Measurements from ENCODE around the gene SND1.

The SND1 gene

DNA sequence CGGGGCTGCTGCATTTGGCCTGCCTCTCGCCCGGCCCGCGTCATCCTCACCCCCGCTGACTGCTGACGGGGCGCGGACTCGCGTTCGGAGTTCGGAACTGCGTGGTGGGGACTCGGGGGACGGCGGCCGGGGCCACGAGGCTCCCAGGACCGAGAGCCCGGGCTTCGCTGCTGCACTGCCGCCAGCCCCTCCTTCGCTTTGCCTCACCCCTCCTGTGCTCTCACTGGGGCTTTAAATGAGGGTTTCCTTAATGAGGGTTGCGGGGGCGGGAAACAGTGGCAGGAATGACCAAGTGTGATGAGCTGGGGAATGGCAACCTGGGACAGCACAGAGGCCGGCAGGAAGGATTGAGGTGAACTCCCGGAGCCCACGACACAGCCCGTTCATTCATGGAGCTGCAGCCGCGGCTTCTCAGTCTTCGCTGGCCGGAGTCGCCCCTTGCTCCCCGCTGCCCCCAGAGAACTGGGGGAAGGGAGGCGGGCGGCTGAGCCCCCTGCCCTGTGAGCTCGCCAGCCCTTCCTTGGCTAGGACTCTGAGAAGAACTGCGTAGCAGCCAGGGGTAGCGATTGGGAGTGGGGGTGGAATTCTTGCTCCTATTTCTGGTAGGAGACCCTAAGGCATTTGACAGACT lies 380.7 kb downstream of the SND1 start:
- DNase-seq = no peak

DNA sequence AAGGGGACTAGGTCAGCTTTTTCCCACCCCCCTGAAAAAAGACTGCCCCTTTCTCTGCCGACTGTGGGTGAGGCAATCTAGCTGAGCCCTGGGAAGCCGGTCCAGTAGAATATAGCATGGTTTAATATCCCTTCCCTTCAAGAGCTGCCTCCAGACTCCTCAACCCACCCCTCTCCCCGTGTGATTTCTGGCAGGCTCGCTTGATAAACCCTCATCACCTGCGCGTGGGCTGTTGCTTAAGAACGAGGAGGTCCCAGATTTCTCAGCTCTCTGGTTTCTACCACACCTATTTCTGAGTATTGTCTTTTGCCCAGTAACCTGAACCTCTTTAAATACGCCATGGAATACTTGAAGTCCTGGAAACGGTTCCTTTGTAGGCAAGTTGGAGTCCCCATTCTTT lies 381.3 kb downstream of the SND1 start:
- no peak for DNase-seq

DNA sequence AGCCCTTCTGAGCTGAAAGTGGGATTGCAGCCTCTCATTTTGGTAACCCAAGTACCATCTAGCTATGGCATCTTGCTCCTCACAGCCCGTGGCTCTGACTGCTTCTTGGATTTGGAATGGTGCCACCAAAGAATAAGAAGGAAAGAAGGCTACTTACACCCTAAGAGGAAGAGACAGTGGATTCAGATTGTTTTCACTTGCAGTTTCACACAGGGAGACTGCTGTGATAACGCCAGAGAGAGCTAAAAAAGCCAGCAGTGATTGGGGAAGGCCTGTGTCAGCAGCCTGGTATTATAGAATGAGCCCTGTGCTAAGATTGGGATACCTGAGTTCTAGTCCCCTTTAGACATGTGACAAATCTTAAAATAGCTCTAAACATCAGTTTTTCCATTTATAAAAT lies 382.8 kb downstream of the SND1 start:
- no peak for DNase-seq

DNA sequence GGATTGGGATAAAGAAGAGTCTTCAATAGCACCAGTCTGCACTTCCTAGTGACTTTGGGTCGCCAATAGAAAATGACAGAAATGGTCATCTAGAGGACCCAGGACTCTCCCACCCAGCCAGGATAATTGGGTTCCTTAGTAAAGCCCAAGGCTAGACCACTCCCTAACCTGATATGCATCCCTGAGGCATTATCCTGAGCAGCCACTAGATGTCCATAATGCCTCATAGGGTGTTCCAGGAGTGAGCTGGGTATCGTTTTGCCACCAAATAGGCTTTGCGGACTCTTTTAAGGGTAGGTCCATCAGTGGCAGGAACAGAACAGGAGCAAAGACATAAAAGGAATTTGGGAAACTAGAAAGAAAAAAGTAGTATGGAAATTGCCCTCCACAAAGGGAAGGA lies 383.7 kb downstream of the SND1 start:
- no peak for DNase-seq

DNA sequence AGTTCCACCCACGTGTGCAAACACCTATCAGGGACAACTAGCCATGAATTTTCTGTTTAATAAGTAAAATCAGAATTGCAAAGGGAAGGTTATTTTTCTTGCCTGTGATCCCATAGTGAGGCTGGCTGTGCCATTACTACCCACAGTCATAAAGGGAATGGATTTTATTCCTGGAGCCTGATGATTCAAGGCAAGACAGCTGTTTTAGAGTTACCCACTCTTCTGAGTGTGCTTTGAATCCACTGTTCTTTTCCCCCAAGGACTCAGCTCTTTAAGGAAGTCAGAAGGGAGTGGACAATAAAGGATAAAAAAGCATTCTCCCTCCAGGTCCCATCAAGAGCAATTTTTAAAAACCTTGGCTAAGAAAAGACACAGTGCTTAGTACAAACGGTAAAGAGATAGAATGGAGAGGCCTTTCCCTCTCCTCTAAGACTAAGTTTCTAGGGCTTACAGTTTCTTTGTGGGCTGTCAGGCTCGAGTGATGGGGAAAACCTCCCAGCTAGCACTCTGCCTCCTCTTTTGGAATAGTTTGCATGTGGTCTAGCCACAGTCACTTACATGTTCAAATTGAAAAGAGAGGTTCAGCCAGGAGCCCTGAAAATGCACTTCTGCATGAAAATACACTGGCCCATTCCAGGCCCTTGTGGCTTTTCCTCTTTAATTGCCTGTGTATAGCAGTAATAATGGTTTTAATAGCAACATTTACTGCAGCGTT lies 384.4 kb downstream of the SND1 start:
- no peak for DNase-seq

DNA sequence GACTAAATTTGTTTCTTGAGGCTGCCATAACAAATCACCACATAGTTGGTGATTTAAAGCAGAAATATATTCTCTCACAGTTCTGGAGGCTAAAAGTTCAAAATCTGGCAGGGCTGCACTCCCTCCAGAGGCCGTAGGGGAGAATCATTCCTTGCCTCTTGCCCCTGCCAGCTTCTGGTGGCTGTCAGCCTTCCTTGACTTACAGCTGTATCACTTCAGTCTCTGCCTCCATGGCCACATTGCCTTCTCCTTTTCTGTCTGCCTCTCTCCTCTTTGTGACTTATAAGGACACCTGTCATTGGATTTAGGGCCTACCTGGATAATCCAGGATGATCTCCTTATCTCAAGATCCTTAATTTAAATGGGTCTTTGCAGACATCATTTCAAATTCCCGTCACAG lies 385.1 kb downstream of the SND1 start:
- DNase-seq = no peak

DNA sequence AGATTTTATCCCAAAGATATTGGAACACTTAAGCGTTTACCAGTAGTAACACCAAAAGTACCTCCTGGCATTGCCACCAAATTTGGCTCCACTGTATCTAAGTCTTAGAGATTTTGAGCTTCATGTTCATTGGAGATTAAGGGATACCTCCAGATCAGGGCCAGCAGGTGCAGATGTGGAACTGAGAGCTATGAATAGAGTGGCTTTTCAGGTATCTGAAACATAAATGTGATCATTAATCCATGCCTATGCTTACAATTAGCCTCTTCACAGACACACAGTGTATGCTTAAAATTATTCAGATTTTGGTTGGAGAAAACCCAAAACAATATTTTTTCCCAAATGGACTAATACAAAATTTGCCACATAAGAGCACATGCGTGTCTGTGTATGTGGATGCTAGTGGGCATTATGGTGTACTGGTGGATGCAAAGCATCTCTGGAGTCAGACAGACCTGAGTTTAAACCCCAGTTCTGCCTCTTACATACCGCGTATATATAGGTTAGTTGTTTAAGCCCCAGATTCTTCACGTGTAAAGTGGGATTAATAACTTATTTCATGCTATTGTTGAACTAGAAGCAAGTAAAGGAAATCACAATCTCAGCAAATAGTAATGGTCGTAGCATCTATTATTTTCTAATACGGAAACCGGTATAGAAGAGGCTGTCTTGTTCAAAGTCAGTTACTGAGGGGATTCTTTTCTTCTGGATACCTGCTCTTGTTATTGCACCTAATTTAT lies 386.1 kb downstream of the SND1 start:
- DNase-seq = no peak

DNA sequence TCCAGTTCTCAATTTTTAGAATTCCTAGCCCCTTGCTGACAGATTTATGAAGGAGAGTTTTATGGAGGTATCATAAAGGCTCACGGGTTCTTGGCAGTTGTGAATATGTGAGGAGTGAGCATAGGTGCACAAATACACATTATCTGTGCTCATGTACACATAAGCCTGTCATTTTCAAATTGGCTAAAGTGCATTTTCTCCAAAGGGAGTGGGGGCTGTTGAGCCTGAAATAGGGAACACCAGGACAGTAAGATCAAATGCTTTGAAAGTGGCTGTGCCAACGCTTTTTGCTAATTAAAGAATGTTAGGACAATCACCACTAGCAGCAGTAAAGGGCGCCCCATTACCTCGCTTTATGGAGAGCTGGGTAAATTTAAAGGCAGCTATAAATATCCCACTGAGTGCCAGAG lies 387.6 kb downstream of the SND1 start:
- DNase-seq = no peak

DNA sequence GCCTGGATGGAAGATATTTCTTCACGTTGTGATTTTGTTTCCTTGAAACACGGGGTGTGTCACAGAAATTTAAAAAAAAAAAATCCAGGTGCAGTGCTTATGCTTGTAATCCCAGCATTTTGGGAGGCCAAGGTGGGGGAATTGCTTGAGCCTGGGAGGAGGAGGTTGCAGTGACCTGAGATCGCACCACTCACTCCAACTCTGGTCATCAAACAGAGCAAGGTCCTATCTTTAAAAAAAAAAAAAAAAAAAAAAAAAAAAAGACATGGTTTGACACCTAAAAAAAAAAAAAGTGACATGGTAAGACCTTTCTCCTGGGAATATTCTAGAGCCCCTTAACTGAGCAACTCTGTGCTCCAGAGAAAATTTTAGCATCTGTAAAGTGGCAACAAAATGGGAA lies 388.2 kb downstream of the SND1 start:
- DNase-seq = no peak

DNA sequence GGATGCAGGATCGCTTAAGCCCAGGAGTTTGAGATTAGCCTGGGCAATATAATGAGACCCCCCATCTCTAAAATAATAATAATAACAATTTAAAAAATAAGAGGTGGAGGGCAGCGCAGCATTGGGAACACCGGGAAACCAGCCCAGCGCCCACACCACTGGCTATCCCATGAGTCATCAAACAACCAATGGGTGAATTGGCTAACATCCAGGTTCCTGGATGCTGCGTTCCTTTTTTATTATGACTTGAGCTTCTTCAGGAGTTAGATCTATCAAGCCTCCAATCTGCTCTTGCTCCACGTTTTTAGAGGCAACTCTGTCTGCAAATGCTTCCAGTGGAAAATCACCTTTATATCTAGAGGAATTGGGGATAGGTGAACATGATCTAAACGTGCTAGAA lies 389.2 kb downstream of the SND1 start:
- no peak for DNase-seq

DNA sequence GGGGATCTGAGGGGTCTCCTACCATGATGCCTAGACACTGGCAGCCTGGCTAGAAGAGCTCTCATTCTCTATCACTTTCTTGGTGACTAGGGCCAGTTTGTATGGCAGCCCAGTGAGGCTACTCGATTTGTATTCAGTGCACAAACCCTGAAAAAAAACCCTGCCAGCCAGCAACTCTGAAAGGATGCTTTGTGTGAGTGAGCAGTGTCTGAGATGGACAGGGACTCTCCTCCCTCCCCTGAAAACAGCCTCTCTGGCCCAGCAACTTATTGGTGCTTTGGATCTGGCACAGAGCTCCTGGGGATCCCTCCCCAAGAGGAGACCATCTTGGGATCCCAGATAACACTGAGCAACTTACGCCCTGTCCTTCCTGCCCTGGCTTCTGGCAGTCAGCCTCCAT lies 390.0 kb downstream of the SND1 start:
- no peak for DNase-seq

DNA sequence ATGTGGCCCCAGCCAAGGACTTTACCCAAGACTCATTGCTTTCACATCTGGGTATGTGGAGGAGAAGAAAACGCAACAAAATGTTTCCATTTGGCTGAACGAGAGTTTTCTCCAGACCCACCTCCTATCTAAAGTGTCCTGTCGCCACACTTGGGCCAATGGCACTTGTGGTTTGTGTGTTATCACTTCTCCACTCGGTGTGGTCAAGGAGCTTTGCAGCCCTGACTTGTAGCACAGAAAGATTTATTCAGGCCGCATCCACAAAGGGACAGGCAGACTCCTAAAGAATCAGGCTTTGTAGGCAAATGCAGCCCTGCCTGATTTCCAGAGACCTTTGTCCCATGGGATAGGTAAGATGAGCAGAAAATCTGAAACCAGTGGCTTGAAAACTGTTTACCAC lies 392.1 kb downstream of the SND1 start:
- DNase-seq = no peak

DNA sequence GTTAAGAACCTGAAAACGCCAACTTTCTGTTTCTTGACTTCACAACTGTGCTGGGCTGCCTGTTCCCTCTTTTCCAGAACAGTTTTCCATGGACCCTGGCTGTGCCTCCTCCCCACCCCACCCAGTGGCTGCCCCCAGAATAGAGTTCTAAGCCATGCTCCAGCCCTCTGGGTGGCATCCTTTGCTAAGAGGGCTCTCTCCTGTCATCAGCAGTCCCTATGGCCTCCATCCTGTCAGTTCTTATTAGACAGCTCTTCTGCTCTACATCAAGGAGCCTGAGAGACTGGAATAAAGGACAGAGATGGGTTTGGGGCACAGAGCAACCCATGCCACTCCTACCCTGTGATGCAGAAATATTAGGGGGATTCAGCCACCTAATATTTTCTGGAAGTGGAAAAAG lies 393.2 kb downstream of the SND1 start:
- no peak for DNase-seq

DNA sequence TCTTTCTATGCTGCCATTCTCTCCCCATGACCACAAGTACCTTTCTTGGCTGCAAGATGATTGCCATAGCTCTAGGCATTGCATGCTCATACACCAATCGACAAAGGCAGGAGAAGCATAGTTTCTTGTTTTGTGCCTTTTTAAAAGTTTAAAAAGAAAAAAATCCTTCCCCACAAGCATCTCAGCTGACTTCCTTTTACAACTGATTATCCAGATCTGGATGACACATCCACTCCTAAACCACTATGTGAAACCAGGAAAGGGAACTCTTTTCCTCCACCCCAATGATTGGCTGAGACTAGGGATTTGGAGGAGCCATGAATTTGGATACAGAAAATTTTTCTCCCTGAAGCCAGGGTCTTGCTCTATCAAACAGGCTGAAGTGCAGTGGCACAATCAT lies 393.8 kb downstream of the SND1 start:
- no peak for DNase-seq

DNA sequence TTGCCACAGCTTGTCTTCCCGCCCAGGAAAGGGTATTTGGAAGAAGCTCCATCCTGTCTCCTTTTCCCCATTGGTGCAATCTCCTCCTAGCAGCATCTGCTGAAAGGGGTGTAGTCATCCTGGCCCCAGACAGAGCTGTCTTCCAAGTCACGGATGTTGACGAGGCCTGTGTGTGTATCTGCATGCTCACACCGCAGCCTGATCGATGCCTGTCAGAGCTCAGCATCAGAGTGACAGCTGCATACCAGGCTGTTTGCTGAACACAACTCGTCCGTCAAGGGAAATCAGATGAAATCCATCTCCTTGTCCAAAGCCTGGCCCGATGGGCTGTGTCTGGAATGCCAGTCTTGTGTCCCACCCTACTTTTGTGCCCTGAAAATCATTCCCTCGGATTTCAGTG lies 400.4 kb downstream of the SND1 start:
- DNase-seq = no peak

DNA sequence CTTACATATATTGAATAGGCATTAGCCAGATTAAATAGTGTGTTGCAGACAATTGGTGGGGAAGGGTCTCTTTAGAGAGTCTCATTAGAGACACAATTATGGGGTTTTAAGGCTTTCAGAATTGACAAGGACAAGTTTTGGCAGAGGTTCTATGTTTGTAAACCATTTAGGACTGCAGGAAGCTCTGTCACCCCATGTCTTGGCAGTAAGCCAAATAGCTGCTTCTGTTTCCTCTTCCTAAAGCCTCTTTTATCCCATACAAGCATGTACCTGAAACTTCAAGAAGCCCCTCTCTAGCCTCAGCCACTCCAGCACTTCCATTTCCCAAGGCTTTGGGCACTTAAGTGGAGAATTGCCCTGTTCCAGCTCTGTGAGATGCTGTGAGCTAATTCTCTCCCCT lies 401.0 kb downstream of the SND1 start:
- no peak for DNase-seq

DNA sequence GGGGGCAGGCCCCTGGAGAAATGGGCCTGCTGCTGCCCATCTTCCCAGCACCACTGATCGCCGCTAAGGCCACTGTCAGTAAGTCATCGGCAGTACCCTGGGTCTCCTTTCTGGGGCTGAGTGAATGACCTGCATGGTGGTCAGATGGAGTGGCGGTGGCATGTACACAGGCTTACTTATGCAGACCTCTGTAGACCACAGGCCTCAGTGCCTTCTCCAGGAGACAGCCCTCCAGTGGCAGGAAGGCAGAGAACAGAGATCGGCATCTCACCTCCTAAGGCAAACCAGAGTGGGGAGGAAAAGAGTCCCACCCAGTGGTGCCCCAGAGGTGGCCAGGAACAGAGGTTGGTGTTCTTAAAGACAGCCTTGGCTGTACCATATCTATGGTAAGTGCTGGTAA lies 402.0 kb downstream of the SND1 start:
- no peak for DNase-seq

DNA sequence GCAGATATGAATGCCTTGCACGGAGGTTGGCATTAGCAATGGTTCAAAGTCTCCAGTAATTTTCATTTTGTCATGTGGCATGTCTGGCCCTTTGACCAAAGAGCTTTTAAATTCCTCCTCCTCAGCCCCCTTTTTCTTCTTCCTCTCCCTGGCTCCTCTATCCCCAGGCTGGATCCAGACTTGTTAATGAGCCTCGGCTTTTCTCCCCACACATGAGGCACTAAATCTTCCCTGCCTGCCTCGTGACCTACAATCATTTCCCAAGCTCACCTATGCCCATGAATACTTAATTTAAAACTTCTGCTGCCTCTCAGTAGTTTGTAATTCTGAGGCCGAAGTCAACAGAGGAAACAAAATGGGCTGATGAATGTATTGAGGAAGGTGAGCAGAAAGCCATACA lies 402.5 kb downstream of the SND1 start:
- no peak for DNase-seq

DNA sequence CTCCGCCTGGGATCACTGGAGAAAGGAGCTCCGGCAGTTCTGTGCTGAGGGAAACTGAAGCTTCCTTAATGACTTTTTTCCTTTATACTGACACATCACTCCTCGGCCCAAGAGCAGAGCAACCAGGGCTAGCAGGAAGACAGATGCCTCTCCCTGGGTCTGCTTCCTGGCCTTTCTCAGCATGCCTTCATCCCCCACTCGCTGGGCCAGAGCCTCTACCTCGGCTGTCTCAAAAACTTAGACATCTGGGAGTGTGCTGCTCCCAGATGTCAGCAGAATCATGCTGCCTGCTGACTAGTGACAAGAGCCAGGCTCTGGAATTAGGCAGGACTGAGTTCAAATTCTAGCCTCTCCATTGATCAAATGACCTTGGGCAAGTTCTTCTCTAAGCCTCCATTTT lies 403.6 kb downstream of the SND1 start:
- no peak for DNase-seq

DNA sequence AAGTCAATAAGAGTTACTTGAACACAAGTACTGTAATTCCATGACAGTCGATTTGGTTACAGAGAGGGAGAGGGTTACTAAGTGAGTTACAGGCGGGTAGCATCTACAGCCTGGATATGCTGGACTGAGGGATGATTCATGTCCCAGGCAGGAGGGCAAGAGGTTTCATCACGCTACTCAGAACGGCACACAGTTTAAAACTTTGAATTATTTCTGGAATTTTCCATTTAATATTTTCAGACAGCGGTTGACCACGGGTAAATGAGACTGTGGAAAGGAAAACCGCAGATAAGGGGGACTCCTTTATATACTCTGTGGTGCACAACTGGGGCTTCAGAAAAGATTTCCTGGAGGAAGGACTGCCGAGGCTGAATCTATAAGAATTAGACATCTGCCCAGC lies 404.9 kb downstream of the SND1 start:
- DNase-seq = no peak

DNA sequence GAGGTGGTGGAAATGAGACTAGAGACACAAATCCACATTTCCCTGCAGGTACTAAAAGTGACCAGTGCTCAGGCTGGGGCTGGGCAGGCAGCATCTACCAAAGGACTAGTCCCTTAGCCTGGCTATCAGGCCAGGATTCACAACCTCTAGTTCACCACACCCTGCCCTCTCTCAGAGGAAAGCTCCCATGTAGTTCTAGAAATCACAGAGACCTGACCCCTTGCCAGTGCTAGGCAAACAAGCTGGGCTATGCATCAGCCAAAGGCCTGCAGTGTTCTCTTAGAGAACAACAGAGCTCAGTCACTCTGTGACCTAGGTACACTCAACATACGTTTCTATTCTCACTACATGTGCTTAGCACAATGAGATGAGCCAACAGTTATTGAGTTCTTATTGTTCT lies 405.9 kb downstream of the SND1 start:
- no peak for DNase-seq

DNA sequence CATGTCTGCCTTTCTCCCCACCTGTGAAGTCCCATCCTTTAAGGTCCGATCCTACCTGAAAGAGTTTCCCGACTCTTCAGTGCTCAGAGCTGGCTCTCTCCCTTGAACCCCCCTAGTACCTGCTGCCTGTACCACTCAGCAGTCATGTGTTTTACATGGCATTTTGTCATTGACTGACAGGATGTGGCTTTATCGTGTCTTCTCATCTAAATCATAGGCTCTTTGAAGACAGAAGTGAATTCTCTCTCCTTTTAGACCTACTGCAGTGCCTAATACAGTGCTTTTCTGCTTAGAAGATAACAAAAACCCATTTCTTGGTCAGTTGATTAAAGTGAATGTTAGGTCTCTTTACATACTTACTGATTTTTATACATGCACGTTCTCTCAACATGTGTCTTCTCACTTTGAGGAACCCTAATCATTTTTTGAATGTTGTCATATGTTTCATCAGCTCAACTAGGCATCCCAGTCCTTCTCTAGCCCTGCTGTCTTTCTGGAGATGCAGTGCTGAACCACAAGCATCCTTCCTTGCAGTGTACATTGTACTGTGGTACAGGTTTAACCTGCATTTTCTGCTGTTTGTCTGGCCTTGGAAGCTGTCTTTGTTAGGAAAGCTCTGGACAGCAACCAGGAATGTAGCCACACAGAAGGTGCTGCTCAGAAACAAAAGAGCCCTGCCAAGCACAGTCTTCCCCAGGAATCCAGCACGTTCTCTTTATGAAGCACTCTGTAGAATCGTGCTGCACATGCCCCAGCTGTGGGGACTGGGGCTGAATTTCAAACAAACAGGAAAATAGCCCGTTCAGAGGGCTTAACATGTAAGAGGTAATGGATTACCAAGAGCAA lies 407.4 kb downstream of the SND1 start:
- no peak for DNase-seq

DNA sequence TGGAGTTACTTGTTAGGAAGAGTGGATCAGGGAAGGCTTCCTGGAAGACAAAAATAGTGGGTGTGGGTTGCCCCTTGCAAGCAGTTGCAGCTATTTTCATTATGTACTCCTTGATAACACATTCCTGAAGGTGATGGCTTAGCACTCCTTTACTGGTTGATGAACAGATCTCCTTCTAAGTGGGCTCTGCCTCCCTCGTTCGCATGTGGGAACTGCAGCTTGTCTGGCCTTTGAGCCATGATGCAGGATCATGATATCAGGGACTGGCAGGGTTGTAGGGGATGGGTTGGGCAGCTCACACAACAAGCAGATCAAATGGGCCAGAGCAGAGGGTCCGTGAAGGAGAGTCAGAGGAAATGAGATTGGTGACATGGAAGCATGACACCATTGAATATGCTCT lies 408.0 kb downstream of the SND1 start:
- DNase-seq = no peak

DNA sequence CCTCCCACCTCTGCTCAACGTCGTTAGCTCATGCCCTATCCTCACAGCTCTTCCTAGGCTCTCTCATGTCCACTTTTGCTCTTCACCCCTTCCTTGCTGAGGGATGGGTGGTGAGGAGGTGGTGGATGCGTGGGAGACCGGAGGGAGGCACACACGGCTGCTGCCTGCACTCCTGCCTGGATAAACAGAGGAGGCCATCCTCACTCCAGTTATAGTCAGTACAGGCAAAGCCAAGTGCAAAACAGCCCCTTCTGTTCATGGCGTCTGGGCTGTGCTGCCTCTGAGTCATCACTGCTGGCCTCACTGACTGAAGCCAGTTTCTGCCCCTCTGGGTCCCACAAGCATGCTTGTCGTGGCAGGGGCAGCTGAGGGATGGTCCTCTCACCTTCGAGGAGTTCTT lies 411.1 kb downstream of the SND1 start:
- DNase-seq = no peak

All from GOT3 (cell line).